WTC11 (cell line): ENCODE measurements around the gene RBFOX1. TPM values are rescaled to one million over a fixed set of nuclear protein-coding genes. Genes with fewer than 3 reads are reported as not detected.
A peak's percentile ranks its signal among the peaks of the same experiment; 100 is the strongest.

ENCODE experiments used
- ATAC-seq: fragments of 200-7000 bp; cut with Tn5 transposase; 2 replicates; pipeline ENCODE4 v1.10.0; 2021; ENCODE audit warnings: mild to moderate bottlenecking, moderate library complexity
- CTCF ChIA-PET: fragments of 300-600 bp; sonication (Branson Sonifier 250); formaldehyde crosslinking; loops from one replicate; lab custom pipeline; 2021; ENCODE audit warnings: antibody characterized with exemption; lab: Charles Lee
- POLR2A ChIA-PET: fragments of 350-600 bp; sonication (Branson Sonifier 250); formaldehyde crosslinking; loops from one replicate; lab custom pipeline; 2021; ENCODE audit warnings: antibody characterized with exemption; lab: Charles Lee
- DNase-seq: peaks from one replicate; pipeline ENCODE4 v3.0.0; 2021; ENCODE audit warnings: low spot score
- H3K27ac Mint-ChIP-seq: 2 replicates; pipeline ENCODE4 v1.8.0; 2021; ENCODE audit warnings: mixed read lengths
- H3K27me3 Mint-ChIP-seq: 2 replicates; pipeline ENCODE4 v1.8.0; 2021; ENCODE audit warnings: low read depth, mild to moderate bottlenecking, moderate library complexity, mixed read lengths
- H3K36me3 Mint-ChIP-seq: 2 replicates; pipeline ENCODE4 v1.8.0; 2021; ENCODE audit warnings: mixed read lengths
- H3K4me1 Mint-ChIP-seq: 2 replicates; pipeline ENCODE4 v1.8.0; 2022; ENCODE audit warnings: mixed read lengths
- H3K4me3 Mint-ChIP-seq: 2 replicates; pipeline ENCODE4 v1.8.0; 2021; ENCODE audit warnings: mild to moderate bottlenecking, moderate library complexity, mixed read lengths
- H3K9me3 Mint-ChIP-seq: 2 replicates; pipeline ENCODE4 v1.8.0; 2021; ENCODE audit warnings: mixed read lengths
- ARID4B ChIP-seq: sonication (generic); formaldehyde crosslinking; IDR thresholded peaks from 2 replicates; pipeline ENCODE4 v1.8.0; 2023; ENCODE audit warnings: missing genetic modification reagents, mild to moderate bottlenecking, borderline replicate concordance
- ATF1 ChIP-seq: sonication (generic); formaldehyde crosslinking; IDR thresholded peaks from 2 replicates; pipeline ENCODE4 v1.8.1; 2023; ENCODE audit warnings: mild to moderate bottlenecking, moderate library complexity, missing genetic modification reagents
- ATF6 ChIP-seq: sonication (generic); formaldehyde crosslinking; IDR thresholded peaks from 2 replicates; pipeline ENCODE4 v1.8.1; 2023; ENCODE audit warnings: mild to moderate bottlenecking, missing genetic modification reagents
- CREB1 ChIP-seq: sonication (generic); formaldehyde crosslinking; IDR thresholded peaks from 2 replicates; pipeline ENCODE4 v1.8.0; 2023; ENCODE audit warnings: mild to moderate bottlenecking, missing genetic modification reagents
- EMX1 ChIP-seq: fragments of 250-450 bp; sonication (Bioruptor Pico); IDR thresholded peaks from 2 replicates; pipeline ENCODE4 v1.8.0; 2021; ENCODE audit warnings: mild to moderate bottlenecking
- SMAD3 ChIP-seq: sonication (generic); formaldehyde crosslinking; IDR thresholded peaks from 2 replicates; pipeline ENCODE4 v1.8.0; 2022; ENCODE audit warnings: missing genetic modification reagents, mild to moderate bottlenecking, borderline replicate concordance
- SP1 ChIP-seq: sonication (generic); formaldehyde crosslinking; conservative IDR thresholded peaks from 2 replicates; pipeline ENCODE4 v1.8.1; 2022; ENCODE audit warnings: missing genetic modification reagents
- TCF7 ChIP-seq: sonication (generic); formaldehyde crosslinking; IDR thresholded peaks from 2 replicates; pipeline ENCODE4 v1.8.0; 2022; ENCODE audit warnings: mild to moderate bottlenecking, low read depth, missing genetic modification reagents, moderate library complexity
- TEAD4 ChIP-seq: sonication (generic); formaldehyde crosslinking; IDR thresholded peaks from 2 replicates; pipeline ENCODE4 v1.8.0; 2022; ENCODE audit warnings: mild to moderate bottlenecking, missing genetic modification reagents
- USF1 ChIP-seq: sonication (generic); formaldehyde crosslinking; IDR thresholded peaks from 2 replicates; pipeline ENCODE4 v1.8.0; 2022; ENCODE audit warnings: mild to moderate bottlenecking, missing genetic modification reagents
- ZBTB21 ChIP-seq: sonication (generic); formaldehyde crosslinking; IDR thresholded peaks from 2 replicates; pipeline ENCODE4 v1.8.1; 2023; ENCODE audit warnings: mild to moderate bottlenecking, missing genetic modification reagents, borderline replicate concordance
- ZMAT4 ChIP-seq: fragments of 250-450 bp; sonication (Bioruptor Pico); IDR thresholded peaks from 2 replicates; pipeline ENCODE4 v1.9.0; 2021; ENCODE audit warnings: mild to moderate bottlenecking
- ZNF121 ChIP-seq: sonication (generic); formaldehyde crosslinking; IDR thresholded peaks from 2 replicates; pipeline ENCODE4 v1.8.0; 2023; ENCODE audit warnings: missing genetic modification reagents
- ZNF219 ChIP-seq: sonication (generic); formaldehyde crosslinking; IDR thresholded peaks from 2 replicates; pipeline ENCODE4 v1.8.0; 2023; ENCODE audit warnings: missing genetic modification reagents, mild to moderate bottlenecking, borderline replicate concordance
- total RNA-seq: library from RNA; stranded (reverse); gene quantifications from 3 replicates; pipeline ENCODE4 v1.2.3, GENCODE V29; 2021
- TF ChIP-seq, protein P1 (sequence below): sonication (generic); formaldehyde crosslinking; IDR thresholded peaks from 2 replicates; pipeline ENCODE4 v1.8.1; 2022; ENCODE audit warnings: mild to moderate bottlenecking, missing genetic modification reagents, moderate library complexity, borderline replicate concordance
- TF ChIP-seq, protein P2 (sequence below): sonication (generic); formaldehyde crosslinking; IDR thresholded peaks from 2 replicates; pipeline ENCODE4 v1.8.0; 2022; ENCODE audit warnings: mild to moderate bottlenecking, missing genetic modification reagents
- TF ChIP-seq, protein P3 (sequence below): sonication (generic); formaldehyde crosslinking; IDR thresholded peaks from 2 replicates; pipeline ENCODE4 v1.8.0; 2023; ENCODE audit warnings: mild to moderate bottlenecking, missing genetic modification reagents

RBFOX1 gene
- total RNA-seq, 1 experiment from 2014 or later, result 1.1 TPM

DNA sequence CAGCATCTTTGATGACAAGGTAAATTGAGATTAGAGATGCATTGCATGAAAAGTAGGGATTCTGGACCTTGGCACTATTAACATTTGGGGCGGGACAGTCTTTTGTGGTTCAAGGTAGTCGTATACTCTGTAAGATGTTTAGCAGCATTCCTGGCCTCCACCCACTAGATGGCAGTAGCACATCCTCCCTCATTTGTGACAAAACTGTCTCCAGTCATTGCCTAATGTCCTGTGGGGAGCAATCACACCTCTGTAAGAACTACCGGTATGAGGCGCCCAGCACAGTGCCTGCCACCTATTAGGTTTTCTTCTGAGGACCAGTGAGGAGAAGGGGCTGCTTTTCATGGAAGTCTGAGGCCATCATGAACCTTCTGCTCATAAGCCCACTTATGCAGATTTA, 180.8 kb downstream of the RBFOX1 start:
- TF ChIP-seq USF1 (CRISPR knock-in tag) (no peak), ZMAT4 (CRISPR knock-in tag) (no peak), TCF7 (CRISPR knock-in tag) (no peak), ZNF121 (CRISPR knock-in tag) (no peak), SP1 (CRISPR knock-in tag) (no peak), SMAD3 (no peak), ZNF219 (CRISPR knock-in tag) (no peak), ARID4B (CRISPR knock-in tag) (no peak), ATF6 (CRISPR knock-in tag) (no peak), ZBTB21 (CRISPR knock-in tag) (no peak), ATF1 (CRISPR knock-in tag) (no peak), TEAD4 (CRISPR knock-in tag) (no peak), CREB1 (CRISPR knock-in tag) (no peak), EMX1 (CRISPR knock-in tag) (no peak)
- TF ChIP-seq, protein P1, sequence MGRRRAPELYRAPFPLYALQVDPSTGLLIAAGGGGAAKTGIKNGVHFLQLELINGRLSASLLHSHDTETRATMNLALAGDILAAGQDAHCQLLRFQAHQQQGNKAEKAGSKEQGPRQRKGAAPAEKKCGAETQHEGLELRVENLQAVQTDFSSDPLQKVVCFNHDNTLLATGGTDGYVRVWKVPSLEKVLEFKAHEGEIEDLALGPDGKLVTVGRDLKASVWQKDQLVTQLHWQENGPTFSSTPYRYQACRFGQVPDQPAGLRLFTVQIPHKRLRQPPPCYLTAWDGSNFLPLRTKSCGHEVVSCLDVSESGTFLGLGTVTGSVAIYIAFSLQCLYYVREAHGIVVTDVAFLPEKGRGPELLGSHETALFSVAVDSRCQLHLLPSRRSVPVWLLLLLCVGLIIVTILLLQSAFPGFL, result no peak
- TF ChIP-seq, protein P2, sequence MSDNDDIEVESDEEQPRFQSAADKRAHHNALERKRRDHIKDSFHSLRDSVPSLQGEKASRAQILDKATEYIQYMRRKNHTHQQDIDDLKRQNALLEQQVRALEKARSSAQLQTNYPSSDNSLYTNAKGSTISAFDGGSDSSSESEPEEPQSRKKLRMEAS (CRISPR knock-in tag), result no peak
- TF ChIP-seq, protein P3, sequence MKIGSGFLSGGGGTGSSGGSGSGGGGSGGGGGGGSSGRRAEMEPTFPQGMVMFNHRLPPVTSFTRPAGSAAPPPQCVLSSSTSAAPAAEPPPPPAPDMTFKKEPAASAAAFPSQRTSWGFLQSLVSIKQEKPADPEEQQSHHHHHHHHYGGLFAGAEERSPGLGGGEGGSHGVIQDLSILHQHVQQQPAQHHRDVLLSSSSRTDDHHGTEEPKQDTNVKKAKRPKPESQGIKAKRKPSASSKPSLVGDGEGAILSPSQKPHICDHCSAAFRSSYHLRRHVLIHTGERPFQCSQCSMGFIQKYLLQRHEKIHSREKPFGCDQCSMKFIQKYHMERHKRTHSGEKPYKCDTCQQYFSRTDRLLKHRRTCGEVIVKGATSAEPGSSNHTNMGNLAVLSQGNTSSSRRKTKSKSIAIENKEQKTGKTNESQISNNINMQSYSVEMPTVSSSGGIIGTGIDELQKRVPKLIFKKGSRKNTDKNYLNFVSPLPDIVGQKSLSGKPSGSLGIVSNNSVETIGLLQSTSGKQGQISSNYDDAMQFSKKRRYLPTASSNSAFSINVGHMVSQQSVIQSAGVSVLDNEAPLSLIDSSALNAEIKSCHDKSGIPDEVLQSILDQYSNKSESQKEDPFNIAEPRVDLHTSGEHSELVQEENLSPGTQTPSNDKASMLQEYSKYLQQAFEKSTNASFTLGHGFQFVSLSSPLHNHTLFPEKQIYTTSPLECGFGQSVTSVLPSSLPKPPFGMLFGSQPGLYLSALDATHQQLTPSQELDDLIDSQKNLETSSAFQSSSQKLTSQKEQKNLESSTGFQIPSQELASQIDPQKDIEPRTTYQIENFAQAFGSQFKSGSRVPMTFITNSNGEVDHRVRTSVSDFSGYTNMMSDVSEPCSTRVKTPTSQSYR, result no peak
- Mint-ChIP-seq H3K27ac (no peak overlapping the region), H3K36me3 (peaks cover 35% of the 10 kb centered on the region), H3K9me3 (peaks cover 54% of the 10 kb centered on the region), H3K27me3 (no peaks in the 10 kb centered on the region), H3K4me3 (no peak overlapping the region), H3K4me1 (peaks cover 20% of the 10 kb centered on the region)
- POLR2A ChIA-PET, result no interaction called here
- DNase-seq (peak; percentile 31), ATAC-seq (peak; percentile 69)
- CTCF ChIA-PET, result no interaction called here
